ENCODE data around the gene LIMS1.
"Not testable (repeated sequence)": the region's sequence is repeated elsewhere in the genome, so short reads cannot be mapped to it uniquely, and the experiment has no call there.

DNA sequence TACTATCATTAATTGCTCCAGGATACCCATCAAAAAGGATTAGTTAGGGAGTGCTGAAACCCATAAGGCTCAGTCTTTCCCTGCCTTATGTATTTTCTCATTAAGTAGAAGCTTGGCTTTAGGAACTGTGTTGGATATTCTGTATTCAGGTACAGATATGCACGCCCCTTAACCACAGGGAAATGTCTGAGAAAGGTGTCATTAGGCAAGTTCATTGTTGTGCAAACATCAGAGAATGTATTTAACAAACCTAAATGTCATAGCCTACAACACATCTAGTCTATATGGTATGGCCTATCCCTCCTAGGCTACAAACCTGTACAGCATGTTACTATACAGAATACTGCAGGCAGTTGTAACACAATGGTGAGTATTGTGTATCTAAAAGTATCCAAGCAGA lies 130.7 kb downstream of the LIMS1 start:
- not testable (repeated sequence) for TF ChIP-seq POLR2AphosphoS5 (IDR thresholded peaks at IDR 0.05; ENCODE audit: borderline replicate concordance, low read depth, low read length); EZH2 (IDR thresholded peaks at IDR 0.05)
